HCT116 (cell line): ENCODE measurements around the gene P2RY4. TPM values are rescaled to one million over a fixed set of nuclear protein-coding genes. Genes with fewer than 3 reads are reported as not detected.
"Not testable (repeated sequence)": the region's sequence is repeated elsewhere in the genome, so short reads cannot be mapped to it uniquely, and the experiment has no call there.

Source experiments
- ATAC-seq: fragments of 200-7000 bp; cut with Tn5 transposase; 2 replicates; pipeline ENCODE4 v1.9.1; 2020; ENCODE audit warnings: mild to moderate bottlenecking, moderate library complexity
- BruUV-seq: library from RNA; stranded (reverse); fragments of 400-500 nt; replicated peaks from 2 replicates; lab custom pipeline; 2021; lab: Mats Ljungman, UMichigan
- CTCF ChIA-PET: fragments of 300-600 bp; sonication (Branson Sonifier 250); formaldehyde crosslinking; loops from one replicate; lab custom pipeline; 2021; ENCODE audit warnings: antibody characterized with exemption; lab: Charles Lee
- POLR2A ChIA-PET: fragments of 300-600, 350-600 bp; sonication (Branson Sonifier 250); formaldehyde crosslinking; loops from one replicate; lab custom pipeline; 2021; ENCODE audit warnings: antibody characterized with exemption; lab: Charles Lee
- RAD21 ChIA-PET, 2 experiments: fragments of 300-600 bp; sonication (Branson Sonifier 250); formaldehyde crosslinking; loops; one replicate each; lab custom pipeline; 2023; ENCODE audit warnings: low total read pairs in 2 of 2; ENCODE audit not compliant: uncharacterized antibody in 2 of 2, unreplicated experiment in 2 of 2, low non-redundant PET in 1 of 2; lab: Charles Lee
- DNase-seq: peaks from one replicate; pipeline ENCODE4 v3.0.0-alpha.2; 2010; ENCODE audit warnings: low read depth, low spot score
- H2AFZ ChIP-seq: fragments of 200-600 bp; shearing (Covaris generic), sonication (generic); 2 replicates; pipeline ENCODE4 v1.6.1; 2017; ENCODE audit warnings: low read depth, mixed run types, mixed read lengths, antibody characterized with exemption, low read length; ENCODE audit not compliant: poor library complexity, severe bottlenecking
- H3K27ac ChIP-seq: 2 replicates; pipeline ENCODE4 v1.5.1; 2012; ENCODE audit warnings: low read depth, low read length
- H3K27me3 ChIP-seq: fragments of 200-600 bp; sonication (generic); 2 replicates; pipeline ENCODE4 v1.6.1; 2016; ENCODE audit warnings: mixed run types, low read length, mixed read lengths; ENCODE audit not compliant: insufficient read depth
- H3K36me3 ChIP-seq, 2 experiments: fragments of 200-500 bp in 1 of 2; fragments of 200-600 bp in 1 of 2; sonication (Bioruptor generic) in 1 of 2; sonication (generic) in 1 of 2; 2 replicates each; pipeline versions ENCODE4 v1.5.1 to v1.6.1; 2014 to 2016; ENCODE audit warnings: low read length in 2 of 2, inconsistent platforms in 1 of 2, mixed read lengths in 1 of 2, mixed run types in 1 of 2; ENCODE audit not compliant: insufficient read depth in 2 of 2, control insufficient read depth in 1 of 2
- H3K4me1 ChIP-seq, 2 experiments: fragments of 200-600 bp in 1 of 2; sonication (generic) in 1 of 2; 2 replicates each; pipeline versions ENCODE4 v1.5.1 to v1.6.1; 2012 to 2017; ENCODE audit warnings: low read length in 2 of 2, inconsistent platforms in 1 of 2, mild to moderate bottlenecking in 1 of 2, mixed read lengths in 1 of 2, mixed run types in 1 of 2, moderate library complexity in 1 of 2; ENCODE audit not compliant: insufficient read depth in 2 of 2, control insufficient read depth in 1 of 2
- H3K4me2 ChIP-seq: fragments of 200-600 bp; sonication (generic); 2 replicates; pipeline ENCODE4 v1.6.1; 2017; ENCODE audit warnings: mixed run types, low read length, mixed read lengths
- H3K4me3 ChIP-seq, 2 experiments: fragments of 200-600 bp in 1 of 2; sonication (generic) in 1 of 2; replicated peaks in 1 of 2; 2 replicates each; pipeline ENCODE4 v1.5.1; 2011 to 2016; ENCODE audit warnings: low read length in 2 of 2, control low read depth in 1 of 2, low read depth in 1 of 2, mild to moderate bottlenecking in 1 of 2, mixed read lengths in 1 of 2, mixed run types in 1 of 2
- H3K79me2 ChIP-seq: fragments of 200-600 bp; sonication (generic); 2 replicates; pipeline ENCODE4 v1.6.1; 2017; ENCODE audit warnings: mild to moderate bottlenecking, mixed run types, low read length, moderate library complexity, mixed read lengths; ENCODE audit not compliant: insufficient read depth
- H3K9ac ChIP-seq: fragments of 200-600 bp; sonication (generic); 2 replicates; pipeline ENCODE4 v1.6.1; 2016; ENCODE audit warnings: low read length, mixed read lengths
- H3K9me2 ChIP-seq: fragments of 200-600 bp; sonication (generic), shearing (Covaris generic); 2 replicates; pipeline ENCODE4 v1.6.1; 2017; ENCODE audit warnings: mixed run types, mild to moderate bottlenecking, moderate library complexity; ENCODE audit not compliant: insufficient read depth
- H3K9me3 ChIP-seq, 2 experiments: fragments of 200-500 bp in 1 of 2; fragments of 200-600 bp in 1 of 2; sonication (Bioruptor generic) in 1 of 2; sonication (generic) in 1 of 2; 2 replicates each; pipeline ENCODE4 v1.6.1; 2014 to 2017; ENCODE audit warnings: low read length in 2 of 2, mixed read lengths in 2 of 2, inconsistent platforms in 1 of 2, low read depth in 1 of 2, mild to moderate bottlenecking in 1 of 2, mixed run types in 1 of 2, moderate library complexity in 1 of 2; ENCODE audit not compliant: control insufficient read depth in 1 of 2, insufficient read depth in 1 of 2
- H4K20me1 ChIP-seq: fragments of 200-600 bp; sonication (generic), shearing (Covaris generic); 2 replicates; pipeline ENCODE4 v1.6.1; 2017; ENCODE audit warnings: mixed run types, mild to moderate bottlenecking, moderate library complexity; ENCODE audit not compliant: insufficient read depth
- CBX3 ChIP-seq: IDR thresholded peaks from 2 replicates; pipeline ENCODE4 v1.6.1; 2012; ENCODE audit warnings: low read depth
- CEBPB ChIP-seq: IDR thresholded peaks from 2 replicates; pipeline ENCODE4 v1.6.1; 2012; ENCODE audit warnings: low read depth
- EGR1 ChIP-seq: IDR thresholded peaks from 2 replicates; pipeline ENCODE4 v1.6.1; 2012; ENCODE audit warnings: low read depth
- ELF1 ChIP-seq: IDR thresholded peaks from 2 replicates; pipeline ENCODE4 v1.6.1; 2012; ENCODE audit warnings: low read depth, borderline replicate concordance
- JUND ChIP-seq: IDR thresholded peaks from 2 replicates; pipeline ENCODE4 v1.6.1; 2012
- POLR2AphosphoS5 ChIP-seq: IDR thresholded peaks from 2 replicates; pipeline ENCODE4 v1.6.1; 2011; ENCODE audit warnings: mild to moderate bottlenecking, low read depth, low read length, moderate library complexity
- SIN3A ChIP-seq: IDR thresholded peaks from 2 replicates; pipeline ENCODE4 v1.6.1; 2012; ENCODE audit warnings: low read depth
- SP1 ChIP-seq: IDR thresholded peaks from 2 replicates; pipeline ENCODE4 v1.6.1; 2012; ENCODE audit warnings: low read depth
- SRF ChIP-seq: IDR thresholded peaks from 2 replicates; pipeline ENCODE4 v1.6.1; 2012; ENCODE audit warnings: low read depth
- TCF7L2 ChIP-seq: IDR thresholded peaks from 2 replicates; pipeline ENCODE4 v1.7.0; 2011; ENCODE audit warnings: borderline replicate concordance, inconsistent platforms; ENCODE audit not compliant: insufficient read depth, insufficient read length; ENCODE audit errors: extremely low read depth
- intact Hi-C: fragments of 100-400 bp; cut with micrococcal nuclease; formaldehyde crosslinking; loops from 2 replicates; pipeline ENCODE4 v1.10.0; 2022
- total RNA-seq: library from RNA; stranded (reverse); gene quantifications from one replicate; pipeline ENCODE4 v1.2.1, GENCODE V29; 2021; ENCODE audit not compliant: unreplicated experiment
- TF ChIP-seq, protein P1 (sequence below), 3 experiments: fragments of 200-600 bp in 1 of 3; sonication (generic) in 1 of 3; IDR thresholded peaks in 2 of 3; conservative IDR thresholded peaks in 1 of 3; 2 replicates each; pipeline ENCODE4 v1.5.1; 2012 to 2017; ENCODE audit warnings: low read depth in 2 of 3, low read length in 2 of 3, antibody characterized with exemption in 1 of 3, borderline replicate concordance in 1 of 3, control low read depth in 1 of 3, mild to moderate bottlenecking in 1 of 3, mixed read lengths in 1 of 3, mixed run types in 1 of 3, moderate library complexity in 1 of 3; ENCODE audit not compliant: insufficient read depth in 1 of 3
- TF ChIP-seq, protein P2 (sequence below): IDR thresholded peaks from 2 replicates; pipeline ENCODE4 v1.6.1; 2011; ENCODE audit warnings: mild to moderate bottlenecking, low read length, moderate library complexity; ENCODE audit not compliant: insufficient replicate concordance; ENCODE audit errors: extremely low read depth

Gene P2RY4
- total RNA-seq, 1 experiment from 2014 or later = not detected

DNA sequence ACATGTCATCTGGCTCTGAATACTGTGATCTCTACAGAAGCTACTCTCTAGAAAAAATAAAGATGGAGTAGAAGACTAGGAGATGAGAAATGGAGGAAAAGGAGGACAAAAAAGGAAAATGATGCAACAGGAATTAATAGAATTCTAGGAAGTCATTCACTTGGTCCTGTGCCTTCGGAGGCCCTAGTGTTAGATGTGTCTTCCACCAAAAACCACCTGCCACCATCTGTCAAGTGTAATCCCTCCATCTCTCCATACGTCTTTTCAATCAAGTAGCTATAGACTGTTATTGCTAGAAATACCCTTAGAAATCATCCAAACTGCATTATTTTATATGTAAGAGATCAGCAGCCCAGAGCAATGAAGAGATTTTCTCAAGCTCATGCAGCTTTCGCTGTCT, 19.1 kb upstream of the P2RY4 start (continued):
- TF ChIP-seq, protein P1, sequence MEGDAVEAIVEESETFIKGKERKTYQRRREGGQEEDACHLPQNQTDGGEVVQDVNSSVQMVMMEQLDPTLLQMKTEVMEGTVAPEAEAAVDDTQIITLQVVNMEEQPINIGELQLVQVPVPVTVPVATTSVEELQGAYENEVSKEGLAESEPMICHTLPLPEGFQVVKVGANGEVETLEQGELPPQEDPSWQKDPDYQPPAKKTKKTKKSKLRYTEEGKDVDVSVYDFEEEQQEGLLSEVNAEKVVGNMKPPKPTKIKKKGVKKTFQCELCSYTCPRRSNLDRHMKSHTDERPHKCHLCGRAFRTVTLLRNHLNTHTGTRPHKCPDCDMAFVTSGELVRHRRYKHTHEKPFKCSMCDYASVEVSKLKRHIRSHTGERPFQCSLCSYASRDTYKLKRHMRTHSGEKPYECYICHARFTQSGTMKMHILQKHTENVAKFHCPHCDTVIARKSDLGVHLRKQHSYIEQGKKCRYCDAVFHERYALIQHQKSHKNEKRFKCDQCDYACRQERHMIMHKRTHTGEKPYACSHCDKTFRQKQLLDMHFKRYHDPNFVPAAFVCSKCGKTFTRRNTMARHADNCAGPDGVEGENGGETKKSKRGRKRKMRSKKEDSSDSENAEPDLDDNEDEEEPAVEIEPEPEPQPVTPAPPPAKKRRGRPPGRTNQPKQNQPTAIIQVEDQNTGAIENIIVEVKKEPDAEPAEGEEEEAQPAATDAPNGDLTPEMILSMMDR (IDR thresholded peaks at IDR 0.05 in 2 of 3, conservative IDR thresholded peaks at IDR 0.05 in 1 of 3; ENCODE audit: borderline replicate concordance in 1 of 3, insufficient read depth in 1 of 3, low read depth in 2 of 3, low read length in 2 of 3) = no peak
- no peak for TF ChIP-seq SRF
- TF ChIP-seq SIN3A = no peak
- no peak for TF ChIP-seq TCF7L2
- TF ChIP-seq CEBPB = no peak
- TF ChIP-seq POLR2AphosphoS5 = no peak

DNA sequence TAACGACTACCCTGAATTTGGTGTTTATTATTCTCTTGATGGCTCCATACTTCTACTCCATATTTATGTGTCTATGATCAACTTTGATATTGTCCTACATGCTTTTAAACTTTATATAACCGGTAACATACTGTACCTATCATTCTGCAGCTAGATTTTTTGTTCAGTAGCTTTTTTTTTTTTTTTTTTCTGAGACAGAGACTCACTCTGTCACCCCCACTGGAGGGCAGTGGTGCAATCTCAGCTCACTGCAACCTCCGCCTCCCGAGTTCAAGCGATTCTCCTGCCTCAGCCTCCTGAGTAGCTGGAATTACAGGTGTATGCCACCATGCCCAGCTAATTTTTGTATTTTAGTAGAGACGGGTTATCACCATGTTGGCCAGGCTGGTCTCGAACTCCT, 14.0 kb upstream of the P2RY4 start:
- POLR2A ChIA-PET, RAD21 ChIA-PET, BruUV-seq, H3K9me3 ChIP-seq, H3K79me2 ChIP-seq, H4K20me1 ChIP-seq, H3K9me2 ChIP-seq, DNase-seq, H3K4me3 ChIP-seq, H3K27me3 ChIP-seq, H3K4me1 ChIP-seq, H3K36me3 ChIP-seq, ATAC-seq, H3K9ac ChIP-seq, H3K27ac ChIP-seq, H2AFZ ChIP-seq, H3K4me2 ChIP-seq: not testable (repeated sequence)
- CTCF ChIA-PET = interaction anchor here (0.6 kb wide), 1 partner anchor 12 kb away, joined by 3 read pairs; no protein-coding TSS in a partner anchor
- intact Hi-C loops = loop anchor here (5.0 kb wide), 1 partner anchor 388 kb away; no protein-coding TSS in a partner anchor

DNA sequence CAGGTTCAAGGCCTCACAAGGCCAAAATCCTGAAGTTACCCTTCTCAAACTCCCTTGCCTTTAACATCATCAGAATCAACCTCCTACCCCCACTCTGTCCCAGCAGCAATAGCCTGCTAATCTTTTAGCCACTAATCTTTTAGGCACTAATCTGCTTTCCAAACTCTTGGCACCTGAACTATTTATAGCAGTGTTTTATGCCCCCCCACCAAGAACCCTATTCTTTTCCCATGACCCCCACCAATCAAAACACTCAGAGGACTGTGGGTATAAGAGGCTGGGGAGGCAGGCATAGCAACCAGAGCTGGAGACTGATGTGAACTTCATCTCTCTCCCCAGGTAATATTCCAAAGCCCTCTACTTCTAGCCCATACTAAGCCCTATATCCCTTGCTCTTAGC, 8.0 kb upstream of the P2RY4 start, which contains the start of gene ARR3:
TSS of gene ARR3 (plus strand) at position 301 of the 400 bp plus-strand sequence. CDS start 1,052 bp downstream, outside the sequence.
- POLR2A ChIA-PET = no interaction called here
- TF ChIP-seq, protein P2, sequence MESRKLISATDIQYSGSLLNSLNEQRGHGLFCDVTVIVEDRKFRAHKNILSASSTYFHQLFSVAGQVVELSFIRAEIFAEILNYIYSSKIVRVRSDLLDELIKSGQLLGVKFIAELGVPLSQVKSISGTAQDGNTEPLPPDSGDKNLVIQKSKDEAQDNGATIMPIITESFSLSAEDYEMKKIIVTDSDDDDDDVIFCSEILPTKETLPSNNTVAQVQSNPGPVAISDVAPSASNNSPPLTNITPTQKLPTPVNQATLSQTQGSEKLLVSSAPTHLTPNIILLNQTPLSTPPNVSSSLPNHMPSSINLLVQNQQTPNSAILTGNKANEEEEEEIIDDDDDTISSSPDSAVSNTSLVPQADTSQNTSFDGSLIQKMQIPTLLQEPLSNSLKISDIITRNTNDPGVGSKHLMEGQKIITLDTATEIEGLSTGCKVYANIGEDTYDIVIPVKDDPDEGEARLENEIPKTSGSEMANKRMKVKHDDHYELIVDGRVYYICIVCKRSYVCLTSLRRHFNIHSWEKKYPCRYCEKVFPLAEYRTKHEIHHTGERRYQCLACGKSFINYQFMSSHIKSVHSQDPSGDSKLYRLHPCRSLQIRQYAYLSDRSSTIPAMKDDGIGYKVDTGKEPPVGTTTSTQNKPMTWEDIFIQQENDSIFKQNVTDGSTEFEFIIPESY = no peak
- TF ChIP-seq SIN3A = no peak
- no peak for TF ChIP-seq ELF1
- TF ChIP-seq SP1 = no peak
- TF ChIP-seq, protein P1 (IDR thresholded peaks at IDR 0.05 in 2 of 3, conservative IDR thresholded peaks at IDR 0.05 in 1 of 3; ENCODE audit: borderline replicate concordance in 1 of 3, insufficient read depth in 1 of 3, low read depth in 2 of 3, low read length in 2 of 3) = no peak
- no peak for TF ChIP-seq JUND
- no peak for TF ChIP-seq EGR1
- no peak for TF ChIP-seq CBX3
- TF ChIP-seq TCF7L2 = no peak

More for the DNA sequence above, 8.0 kb upstream of the P2RY4 start, which contains the start of gene ARR3:
- H3K4me1 ChIP-seq = no peaks in the 10 kb centered on the region
- DNase-seq = no peak
- no peaks in the 10 kb centered on the region for H3K27me3 ChIP-seq
- no peaks in the 10 kb centered on the region for H3K9me2 ChIP-seq
- H3K9ac ChIP-seq = no peak within 1 kb of the TSS
- CTCF ChIA-PET = no interaction called here
- H3K36me3 ChIP-seq = no peaks in the 10 kb centered on the region
- H3K27ac ChIP-seq = no peak within 1 kb of the TSS
- H2AFZ ChIP-seq = no peak within 1 kb of the TSS
- H3K9me3 ChIP-seq = no peaks in the 10 kb centered on the region
- intact Hi-C loops = no loop called here
- H4K20me1 ChIP-seq = no peaks in the 10 kb centered on the region
- RAD21 ChIA-PET = no interaction called here
- no peak for ATAC-seq
- no peaks in the 10 kb centered on the region for H3K79me2 ChIP-seq
- H3K4me2 ChIP-seq = no peak within 1 kb of the TSS
- BruUV-seq = no TSS peak
- H3K4me3 ChIP-seq = no peak within 1 kb of the TSS
